Fibroblast of the aortic adventitia (primary cell): ENCODE data around the gene DST. TPM values are rescaled to one million over a fixed set of nuclear protein-coding genes. Genes with fewer than 3 reads are reported as not detected.

Experiments
- DNase-seq: peaks from one replicate; pipeline ENCODE4 v3.0.0-alpha.2; 2010; ENCODE audit warnings: low read depth
- H3K4me3 ChIP-seq: 2 replicates; pipeline ENCODE4 v1.5.1; 2011; ENCODE audit warnings: low read depth, mild to moderate bottlenecking, control low read depth, low read length, moderate library complexity
- total RNA-seq: library from RNA; depleted of rRNA; stranded (reverse); fragments of >200 nt; gene quantifications from 2 replicates; pipeline ENCODE4 v1.2.3, GENCODE V29; 2012; ENCODE audit warnings: low replicate concordance
- TF ChIP-seq, protein P1 (sequence below): IDR thresholded peaks from 2 replicates; pipeline ENCODE4 v1.5.1; 2011; ENCODE audit warnings: mild to moderate bottlenecking, low read length, control low read depth, inconsistent platforms; ENCODE audit not compliant: insufficient read depth

Gene DST
- total RNA-seq, 1 donor, result 505 TPM

GRCh38 chr6:56620229-56620868, 22.3 kb downstream of the DST start:
- TF ChIP-seq, protein P1, sequence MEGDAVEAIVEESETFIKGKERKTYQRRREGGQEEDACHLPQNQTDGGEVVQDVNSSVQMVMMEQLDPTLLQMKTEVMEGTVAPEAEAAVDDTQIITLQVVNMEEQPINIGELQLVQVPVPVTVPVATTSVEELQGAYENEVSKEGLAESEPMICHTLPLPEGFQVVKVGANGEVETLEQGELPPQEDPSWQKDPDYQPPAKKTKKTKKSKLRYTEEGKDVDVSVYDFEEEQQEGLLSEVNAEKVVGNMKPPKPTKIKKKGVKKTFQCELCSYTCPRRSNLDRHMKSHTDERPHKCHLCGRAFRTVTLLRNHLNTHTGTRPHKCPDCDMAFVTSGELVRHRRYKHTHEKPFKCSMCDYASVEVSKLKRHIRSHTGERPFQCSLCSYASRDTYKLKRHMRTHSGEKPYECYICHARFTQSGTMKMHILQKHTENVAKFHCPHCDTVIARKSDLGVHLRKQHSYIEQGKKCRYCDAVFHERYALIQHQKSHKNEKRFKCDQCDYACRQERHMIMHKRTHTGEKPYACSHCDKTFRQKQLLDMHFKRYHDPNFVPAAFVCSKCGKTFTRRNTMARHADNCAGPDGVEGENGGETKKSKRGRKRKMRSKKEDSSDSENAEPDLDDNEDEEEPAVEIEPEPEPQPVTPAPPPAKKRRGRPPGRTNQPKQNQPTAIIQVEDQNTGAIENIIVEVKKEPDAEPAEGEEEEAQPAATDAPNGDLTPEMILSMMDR, result no peak
- DNase-seq, result no peak
- H3K4me3 ChIP-seq, result no peak overlapping the region

GRCh38 chr6:56618050-56618449, 24.6 kb downstream of the DST start:
- TF ChIP-seq, protein P1, result peak; percentile 25

GRCh38 chr6:56616967-56617366, 25.7 kb downstream of the DST start:
- no peak for DNase-seq
- TF ChIP-seq, protein P1, result no peak
- H3K4me3 ChIP-seq, result no peak overlapping the region

More at GRCh38 chr6:56618050-56618449, 24.6 kb downstream of the DST start:
- DNase-seq, result no peak
- H3K4me3 ChIP-seq, result no peak overlapping the region

DNA sequence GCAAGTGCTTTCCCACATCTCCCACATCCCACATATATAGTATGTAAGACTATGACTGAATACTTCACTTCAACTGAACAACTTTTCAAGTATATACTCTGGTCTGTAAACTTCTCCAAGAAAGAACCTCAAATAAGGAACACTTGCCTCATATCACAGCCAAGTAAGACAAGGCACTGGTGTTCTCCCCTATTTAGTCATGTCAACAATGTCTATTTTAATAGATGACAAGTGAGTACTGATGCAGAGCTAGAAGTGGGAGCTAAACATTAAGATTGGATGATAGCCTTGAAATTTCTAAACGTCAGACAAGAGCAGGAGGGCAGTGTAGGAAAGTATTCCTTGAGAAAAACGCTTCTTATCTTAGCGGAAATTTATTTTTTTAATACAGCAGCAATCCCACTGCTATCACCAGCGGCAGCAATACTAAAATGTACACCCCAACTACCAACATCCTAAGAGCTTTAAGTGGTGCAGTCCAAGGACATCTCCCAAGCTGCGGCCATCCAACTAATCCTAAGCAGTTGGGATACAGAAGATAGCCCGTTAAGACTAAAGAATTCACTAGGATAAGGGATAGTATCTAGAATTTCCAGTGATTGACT, 29.3 kb downstream of the DST start:
- no peak for DNase-seq
- H3K4me3 ChIP-seq, result no peak overlapping the region
- TF ChIP-seq, protein P1, result no peak

- H3K4me3 ChIP-seq, result no peak overlapping the region
- TF ChIP-seq, protein P1, result no peak
- no peak for DNase-seq
These were observed 34.4 kb downstream of the DST start for GRCh38 chr6:56608332-56608731.

- DNase-seq, result no peak
- TF ChIP-seq, protein P1, result no peak
- H3K4me3 ChIP-seq, result no peak overlapping the region
These were observed 35.5 kb downstream of the DST start for GRCh38 chr6:56607111-56607752.
